Gastrocnemius medialis (tissue), 4 donors: ENCODE data around the gene KCNK4. TPM values are rescaled to one million over a fixed set of nuclear protein-coding genes. Genes with fewer than 3 reads are reported as not detected.

Experiments used
- ATAC-seq, 2 donors: fragments of 150-250 bp; one replicate each; pipeline ENCODE4 v1.9.1; 2016
- DNase-seq, 2 donors: peaks; one replicate each; pipeline ENCODE4 v3.0.0-alpha.2; 2019
- H3K27ac ChIP-seq, 4 donors: fragments of 200-600 bp; sonication (generic); 1 replicate in 1 of 4; 2 replicates in 3 of 4; pipeline ENCODE4 v1.5.1; 2016 to 2018; ENCODE audit warnings: mild to moderate bottlenecking in 2 of 4, moderate library complexity in 1 of 4
- H3K27me3 ChIP-seq, 3 donors: fragments of 200-600 bp; sonication (generic) in 2 of 3; 1 replicate in 1 of 3; 2 replicates in 2 of 3; pipeline versions ENCODE4 v1.5.1 to v1.6.0; 2016 to 2019; ENCODE audit warnings: mild to moderate bottlenecking in 1 of 3, moderate library complexity in 1 of 3
- H3K36me3 ChIP-seq, 2 donors: fragments of 200-600 bp; sonication (generic) in 1 of 2; one replicate each; pipeline ENCODE4 v1.5.1; 2017 to 2018
- H3K4me1 ChIP-seq, 2 donors: fragments of 200-600 bp; sonication (generic) in 1 of 2; one replicate each; pipeline ENCODE4 v1.5.1; 2016 to 2017; ENCODE audit warnings: mild to moderate bottlenecking in 2 of 2
- H3K4me3 ChIP-seq, 4 donors: fragments of 200-600 bp; sonication (generic) in 3 of 4; 1 replicate in 1 of 4; 2 replicates in 3 of 4; pipeline ENCODE4 v1.5.1; 2016 to 2019; ENCODE audit warnings: mild to moderate bottlenecking in 2 of 4
- H3K9me3 ChIP-seq, 3 donors: fragments of 200-600 bp; sonication (generic) in 2 of 3; 1 replicate in 1 of 3; 2 replicates in 2 of 3; pipeline ENCODE4 v1.5.1; 2016 to 2019
- CTCF ChIP-seq, 5 experiments: fragments of 450-650 bp in 3 of 5; fragments of 200-600 bp in 2 of 5; sonication (generic) in 2 of 5; IDR thresholded peaks in 4 of 5; conservative IDR thresholded peaks in 1 of 5; 1 replicate in 4 of 5; 2 replicates in 1 of 5; pipeline ENCODE4 v1.5.1; 2016 to 2019; ENCODE audit warnings: antibody characterized with exemption in 5 of 5, mild to moderate bottlenecking in 3 of 5, moderate library complexity in 3 of 5
- POLR2A ChIP-seq, 2 donors: fragments of 450-650 bp; IDR thresholded peaks; one replicate each; pipeline ENCODE4 v1.6.1; 2017; ENCODE audit warnings: antibody characterized with exemption in 2 of 2, mild to moderate bottlenecking in 2 of 2, moderate library complexity in 2 of 2
- in situ Hi-C, 4 donors: fragments of 200-750 bp; cut with MboI; loops; one replicate each; pipeline versions ENCODE4 v1.15.0 to v1.8.0; 2017; ENCODE audit warnings: low sequenced_read_pairs in 4 of 4
- intact Hi-C: fragments of 100-400 bp; cut with DNase I; formaldehyde crosslinking; loops from one replicate; pipeline ENCODE4 v1.15.1; 2023; ENCODE audit warnings: low total_unique reads
- total RNA-seq, 4 donors: library from RNA; depleted of rRNA; stranded (reverse); fragments of >200 nt; gene quantifications; one replicate each; pipeline versions ENCODE4 v1.1.0 to v1.2.3, GENCODE V29; 2016

KCNK4 gene
- total RNA-seq, 4 donors from 2014 or later = not detected

- H3K27ac ChIP-seq = no peak overlapping the region
- peaks cover 0 to 8% of the 10 kb centered on the region in 2 donors for H3K4me1 ChIP-seq
- ATAC-seq = peak in 1 of 2 donors; percentile 39
- no peaks in the 10 kb centered on the region for H3K36me3 ChIP-seq
- in situ Hi-C loops = no loop called here
- intact Hi-C loops = no loop called here
- peak in 1 of 2 donors; percentile 69 for DNase-seq
- TF ChIP-seq POLR2A (IDR thresholded peaks at IDR 0.05) (no peak), CTCF (IDR thresholded peaks at IDR 0.05 in 4 of 5, conservative IDR thresholded peaks at IDR 0.05 in 1 of 5) (peak in 2 of 5 experiments; percentile 23 to 33)
- no peaks in the 10 kb centered on the region for H3K27me3 ChIP-seq
- H3K4me3 ChIP-seq = no peak overlapping the region
- H3K9me3 ChIP-seq = no peaks in the 10 kb centered on the region
Measured at GRCh38 chr11:64331569-64332371, 40.7 kb downstream of the KCNK4 start.

GRCh38 chr11:64333556-64333955 lies 42.5 kb downstream of the KCNK4 start:
- no peak for ATAC-seq
- H3K36me3 ChIP-seq = no peaks in the 10 kb centered on the region
- in situ Hi-C loops = no loop called here
- no peak for DNase-seq
- H3K4me1 ChIP-seq = peaks cover 0 to 8% of the 10 kb centered on the region in 2 donors
- H3K4me3 ChIP-seq = no peak overlapping the region
- no peaks in the 10 kb centered on the region for H3K27me3 ChIP-seq
- intact Hi-C loops = no loop called here
- H3K9me3 ChIP-seq = no peaks in the 10 kb centered on the region
- no peak overlapping the region for H3K27ac ChIP-seq
- TF ChIP-seq POLR2A (IDR thresholded peaks at IDR 0.05) (no peak), CTCF (IDR thresholded peaks at IDR 0.05 in 4 of 5, conservative IDR thresholded peaks at IDR 0.05 in 1 of 5) (no peak)

- ATAC-seq (peak; percentile 94 to 95), DNase-seq (peak; percentile 36 to 81)
- Histone ChIP-seq H3K27ac (no peak overlapping the region), H3K4me3 (no peak overlapping the region), H3K9me3 (no peaks in the 10 kb centered on the region), H3K27me3 (no peaks in the 10 kb centered on the region), H3K4me1 (no peaks in the 10 kb centered on the region), H3K36me3 (no peaks in the 10 kb centered on the region)
- intact Hi-C loops = no loop called here
- TF ChIP-seq CTCF (IDR thresholded peaks at IDR 0.05 in 4 of 5, conservative IDR thresholded peaks at IDR 0.05 in 1 of 5) (no peak), POLR2A (IDR thresholded peaks at IDR 0.05) (no peak)
- in situ Hi-C loops = no loop called here
Measured at GRCh38 chr11:64334764-64335735, 43.9 kb downstream of the KCNK4 start.

- TF ChIP-seq CTCF (IDR thresholded peaks at IDR 0.05 in 4 of 5, conservative IDR thresholded peaks at IDR 0.05 in 1 of 5) (no peak), POLR2A (IDR thresholded peaks at IDR 0.05) (no peak)
- in situ Hi-C loops = no loop called here
Measured at GRCh38 chr11:64337538-64338249, 46.6 kb downstream of the KCNK4 start.

More at GRCh38 chr11:64337538-64338249, 46.6 kb downstream of the KCNK4 start:
- Histone ChIP-seq H3K4me1 (peaks cover 0 to 4% of the 10 kb centered on the region in 2 donors), H3K36me3 (no peaks in the 10 kb centered on the region), H3K27me3 (no peaks in the 10 kb centered on the region), H3K27ac (no peak overlapping the region), H3K4me3 (no peak overlapping the region), H3K9me3 (no peaks in the 10 kb centered on the region)
- DNase-seq = no peak
- no peak for ATAC-seq
- intact Hi-C loops = no loop called here
